Panc1 (cell line): Measurements from ENCODE around the gene CD1C.

Source experiments
- CTCF ChIP-seq: fragments of 450-650 bp; IDR thresholded peaks from 2 replicates; pipeline ENCODE4 v1.5.1; 2017; ENCODE audit warnings: mild to moderate bottlenecking
- POLR2AphosphoS5 ChIP-seq: IDR thresholded peaks from 2 replicates; pipeline ENCODE4 v1.6.1; 2012; ENCODE audit warnings: mild to moderate bottlenecking, low read depth, low read length, moderate library complexity
- SIN3A ChIP-seq: IDR thresholded peaks from 2 replicates; pipeline ENCODE4 v1.6.1; 2012; ENCODE audit warnings: low read depth, mild to moderate bottlenecking, low read length, moderate library complexity, borderline replicate concordance; ENCODE audit not compliant: insufficient read depth
- TCF7L2 ChIP-seq: IDR thresholded peaks from 2 replicates; pipeline ENCODE4 v1.6.1; 2011; ENCODE audit warnings: mild to moderate bottlenecking, low read depth, low read length, inconsistent platforms

- TF ChIP-seq CTCF (no peak), POLR2AphosphoS5 (no peak), SIN3A (no peak), TCF7L2 (no peak)
These were observed 5.8 kb upstream of the CD1C start for GRCh38 chr1:158283965-158284364.
